Measurements from ENCODE around the gene ASPA. TPM values are rescaled to one million over a fixed set of nuclear protein-coding genes. Genes with fewer than 3 reads are reported as not detected.
"Not testable (repeated sequence)": the region's sequence is repeated elsewhere in the genome, so short reads cannot be mapped to it uniquely, and the experiment has no call there.

The ASPA gene
- total RNA-seq, 1 donor from 2014 or later = 0.06 TPM

GRCh38 chr17:3507071-3507470 lies 31.3 kb downstream of the ASPA start:
- no peak overlapping the region for H3K4me3 ChIP-seq (ENCODE audit: low read depth, low read length)
- no peak for DNase-seq (ENCODE audit: low read depth)
- no peak for TF ChIP-seq CTCF (conservative IDR thresholded peaks at IDR 0.05; ENCODE audit: low read depth, low read length)

- no peak overlapping the region for H3K4me3 ChIP-seq (ENCODE audit: low read depth, low read length)
- TF ChIP-seq CTCF (conservative IDR thresholded peaks at IDR 0.05; ENCODE audit: low read depth, low read length) = no peak
- peak; percentile 13 for DNase-seq (ENCODE audit: low read depth)
These were observed 32.1 kb downstream of the ASPA start for GRCh38 chr17:3507869-3508268.

- no peak for TF ChIP-seq CTCF (conservative IDR thresholded peaks at IDR 0.05; ENCODE audit: low read depth, low read length)
- H3K4me3 ChIP-seq (ENCODE audit: low read depth, low read length) = no peak overlapping the region
- no peak for DNase-seq (ENCODE audit: low read depth)
These were observed 34.3 kb downstream of the ASPA start for GRCh38 chr17:3510090-3510489.

- no peak overlapping the region for H3K4me3 ChIP-seq (ENCODE audit: low read depth, low read length)
- TF ChIP-seq CTCF (conservative IDR thresholded peaks at IDR 0.05; ENCODE audit: low read depth, low read length) = no peak
- DNase-seq (ENCODE audit: low read depth) = no peak
These were observed 36.2 kb downstream of the ASPA start for GRCh38 chr17:3511852-3512504.

- no peak for DNase-seq (ENCODE audit: low read depth)
- TF ChIP-seq CTCF (conservative IDR thresholded peaks at IDR 0.05; ENCODE audit: low read depth, low read length) = no peak
- no peak overlapping the region for H3K4me3 ChIP-seq (ENCODE audit: low read depth, low read length)
These were observed 36.8 kb downstream of the ASPA start for GRCh38 chr17:3512505-3513171.

GRCh38 chr17:3513305-3514035 lies 37.7 kb downstream of the ASPA start:
- H3K4me3 ChIP-seq (ENCODE audit: low read depth, low read length) = peak overlapping the region; percentile 20
- no peak for TF ChIP-seq CTCF (conservative IDR thresholded peaks at IDR 0.05; ENCODE audit: low read depth, low read length)
- DNase-seq (ENCODE audit: low read depth) = no peak

GRCh38 chr17:3514167-3514566 lies 38.4 kb downstream of the ASPA start:
- not testable (repeated sequence) for DNase-seq (ENCODE audit: low read depth); H3K4me3 ChIP-seq (ENCODE audit: low read depth, low read length)

Data from epithelial cell of proximal tubule (primary cell).